ENCODE measurements around the gene PYGB. TPM values are rescaled to one million over a fixed set of nuclear protein-coding genes. Genes with fewer than 3 reads are reported as not detected.

The PYGB gene
- total RNA-seq, 1 donor from 2014 or later: 167 TPM

- Histone ChIP-seq H3K4me3 (ENCODE audit: low read depth, low read length) (no peak overlapping the region), H3K36me3 (ENCODE audit: control insufficient read depth, insufficient read depth, low read length) (peaks cover 4% of the 10 kb centered on the region)
- TF ChIP-seq CTCF (IDR thresholded peaks at IDR 0.05; ENCODE audit: insufficient read depth, low read length, poor library complexity, severe bottlenecking): no peak
Observed at GRCh38 chr20:25275813-25276532, 28.1 kb downstream of the PYGB start.

GRCh38 chr20:25276533-25277050, 28.7 kb downstream of the PYGB start:
- Histone ChIP-seq H3K36me3 (ENCODE audit: control insufficient read depth, insufficient read depth, low read length) (peaks cover 4% of the 10 kb centered on the region), H3K27me3 (ENCODE audit: control insufficient read depth, insufficient read depth, low read length) (no peaks in the 10 kb centered on the region), H3K4me3 (ENCODE audit: low read depth, low read length) (no peak overlapping the region)
- TF ChIP-seq CTCF (IDR thresholded peaks at IDR 0.05; ENCODE audit: insufficient read depth, low read length, poor library complexity, severe bottlenecking): no peak
- DNase-seq (ENCODE audit: low read depth): no peak

More at GRCh38 chr20:25275813-25276532, 28.1 kb downstream of the PYGB start:
- no peaks in the 10 kb centered on the region for H3K27me3 ChIP-seq (ENCODE audit: control insufficient read depth, insufficient read depth, low read length)
- no peak for DNase-seq (ENCODE audit: low read depth)

- Histone ChIP-seq H3K27me3 (ENCODE audit: control insufficient read depth, insufficient read depth, low read length) (no peaks in the 10 kb centered on the region), H3K4me3 (ENCODE audit: low read depth, low read length) (no peak overlapping the region), H3K36me3 (ENCODE audit: control insufficient read depth, insufficient read depth, low read length) (peaks cover 4% of the 10 kb centered on the region)
- no peak for TF ChIP-seq CTCF (IDR thresholded peaks at IDR 0.05; ENCODE audit: insufficient read depth, low read length, poor library complexity, severe bottlenecking)
- DNase-seq (ENCODE audit: low read depth): no peak
Observed at GRCh38 chr20:25277051-25277801, 29.3 kb downstream of the PYGB start.

GRCh38 chr20:25277941-25278521, 30.1 kb downstream of the PYGB start:
- Histone ChIP-seq H3K4me3 (ENCODE audit: low read depth, low read length) (no peak overlapping the region), H3K36me3 (ENCODE audit: control insufficient read depth, insufficient read depth, low read length) (peaks cover 5% of the 10 kb centered on the region), H3K27me3 (ENCODE audit: control insufficient read depth, insufficient read depth, low read length) (no peaks in the 10 kb centered on the region)
- no peak for DNase-seq (ENCODE audit: low read depth)
- no peak for TF ChIP-seq CTCF (IDR thresholded peaks at IDR 0.05; ENCODE audit: insufficient read depth, low read length, poor library complexity, severe bottlenecking)

- Histone ChIP-seq H3K4me3 (ENCODE audit: low read depth, low read length) (no peak overlapping the region), H3K27me3 (ENCODE audit: control insufficient read depth, insufficient read depth, low read length) (no peaks in the 10 kb centered on the region), H3K36me3 (ENCODE audit: control insufficient read depth, insufficient read depth, low read length) (peaks cover 5% of the 10 kb centered on the region)
- no peak for TF ChIP-seq CTCF (IDR thresholded peaks at IDR 0.05; ENCODE audit: insufficient read depth, low read length, poor library complexity, severe bottlenecking)
- no peak for DNase-seq (ENCODE audit: low read depth)
Observed at GRCh38 chr20:25278636-25279361, 30.9 kb downstream of the PYGB start.
